CD4-positive, alpha-beta T cell treated with Interferon alpha-2 for 1 hour (primary cell): ENCODE results near the gene RTRAF.

Experiments used
- DNase-seq, 2 donors: peaks; one replicate each; pipeline ENCODE4 v3.0.0-alpha.2; 2020 to 2022

RTRAF gene

DNA sequence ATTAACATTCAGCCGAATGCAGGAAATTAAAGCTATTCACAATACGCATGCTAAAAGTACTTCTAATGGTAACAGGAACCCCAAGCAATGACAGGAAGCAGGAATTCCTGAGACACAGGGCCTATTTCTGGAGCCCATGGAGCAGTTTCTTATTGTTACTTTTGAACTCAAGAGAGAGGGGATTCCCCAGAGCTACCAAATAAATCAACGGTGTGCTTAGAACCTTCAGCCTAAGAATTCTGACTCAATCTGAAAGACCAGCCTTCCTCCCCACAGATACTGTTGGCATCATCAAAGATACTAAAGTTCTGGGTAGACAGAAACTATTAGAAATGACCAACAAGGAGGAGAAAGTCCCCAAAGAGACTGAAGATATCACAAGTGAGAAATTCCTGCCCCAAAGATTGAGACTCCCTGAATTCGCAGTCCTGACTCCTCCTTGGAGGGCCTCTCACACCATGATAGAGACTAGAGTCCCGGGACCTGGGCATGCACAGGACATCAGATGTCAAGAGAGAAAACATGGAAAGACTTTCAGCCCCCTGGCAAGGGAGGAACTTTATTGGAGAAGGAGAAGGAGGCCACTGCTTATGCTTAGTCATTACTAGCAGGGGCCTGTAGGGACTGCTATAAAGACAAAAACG is 32.7 kb downstream of the RTRAF start:
- DNase-seq = no peak

- DNase-seq = no peak
Measured at GRCh38 chr14:52023518-52023917, 34.2 kb downstream of the RTRAF start.

DNA sequence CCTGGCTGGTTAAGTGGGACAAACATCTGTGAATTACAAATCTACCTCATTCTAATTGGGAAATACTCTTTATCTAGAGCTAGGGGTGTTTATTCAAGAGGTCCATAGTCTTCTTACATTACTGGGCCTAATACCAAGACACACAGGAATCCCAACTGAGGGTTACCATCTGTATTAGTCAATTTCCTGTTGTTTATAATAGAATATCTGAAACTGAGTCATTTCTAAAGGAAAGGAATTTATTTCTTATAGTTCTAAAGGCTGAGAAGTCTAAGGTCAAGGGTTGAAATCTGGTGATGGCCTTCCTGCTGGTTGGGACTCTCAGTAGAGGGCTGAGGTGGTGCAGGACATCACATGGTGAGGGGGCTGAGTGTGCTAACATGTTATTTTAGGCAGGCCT is 36.0 kb downstream of the RTRAF start:
- DNase-seq = no peak

DNA sequence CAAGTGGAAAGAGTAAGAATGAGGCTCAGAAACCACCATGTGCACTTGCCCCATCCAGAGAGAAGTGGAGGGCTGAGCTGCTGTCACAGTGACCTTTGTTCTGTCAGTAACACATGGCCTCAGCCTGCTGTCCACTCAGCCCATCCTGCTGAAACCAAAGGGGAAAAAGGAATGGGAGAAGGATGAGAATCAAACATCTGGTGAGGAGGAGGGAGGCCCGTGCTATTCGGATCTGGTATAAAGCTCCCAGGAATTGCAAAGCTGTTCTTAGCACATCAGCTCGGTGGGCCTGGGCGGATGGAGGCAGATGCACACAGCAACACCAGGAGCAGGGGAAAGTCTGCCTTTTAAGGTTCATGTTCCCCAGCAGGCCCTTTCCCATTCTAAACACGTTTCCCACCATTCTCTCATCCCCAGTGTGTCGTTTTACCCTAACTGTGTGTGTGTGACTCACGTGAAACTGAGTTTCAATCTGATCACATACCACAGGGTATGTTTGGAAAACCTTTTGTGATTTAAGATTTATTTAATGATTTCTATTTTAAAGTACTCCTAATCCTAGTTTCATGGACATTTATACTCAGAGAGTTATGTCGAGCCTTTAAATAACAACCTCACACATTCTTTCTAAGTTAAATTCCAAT is 36.8 kb downstream of the RTRAF start:
- no peak for DNase-seq

GRCh38 chr14:52026901-52027300 is 37.6 kb downstream of the RTRAF start:
- DNase-seq = no peak

- no peak for DNase-seq
Measured at GRCh38 chr14:52029881-52030280, 40.5 kb downstream of the RTRAF start.

GRCh38 chr14:52031781-52032180 is 42.4 kb downstream of the RTRAF start:
- DNase-seq = no peak

GRCh38 chr14:52032204-52032801 is 43.0 kb downstream of the RTRAF start:
- DNase-seq = no peak

- no peak for DNase-seq
Measured at GRCh38 chr14:52033101-52033642, 43.8 kb downstream of the RTRAF start.

DNA sequence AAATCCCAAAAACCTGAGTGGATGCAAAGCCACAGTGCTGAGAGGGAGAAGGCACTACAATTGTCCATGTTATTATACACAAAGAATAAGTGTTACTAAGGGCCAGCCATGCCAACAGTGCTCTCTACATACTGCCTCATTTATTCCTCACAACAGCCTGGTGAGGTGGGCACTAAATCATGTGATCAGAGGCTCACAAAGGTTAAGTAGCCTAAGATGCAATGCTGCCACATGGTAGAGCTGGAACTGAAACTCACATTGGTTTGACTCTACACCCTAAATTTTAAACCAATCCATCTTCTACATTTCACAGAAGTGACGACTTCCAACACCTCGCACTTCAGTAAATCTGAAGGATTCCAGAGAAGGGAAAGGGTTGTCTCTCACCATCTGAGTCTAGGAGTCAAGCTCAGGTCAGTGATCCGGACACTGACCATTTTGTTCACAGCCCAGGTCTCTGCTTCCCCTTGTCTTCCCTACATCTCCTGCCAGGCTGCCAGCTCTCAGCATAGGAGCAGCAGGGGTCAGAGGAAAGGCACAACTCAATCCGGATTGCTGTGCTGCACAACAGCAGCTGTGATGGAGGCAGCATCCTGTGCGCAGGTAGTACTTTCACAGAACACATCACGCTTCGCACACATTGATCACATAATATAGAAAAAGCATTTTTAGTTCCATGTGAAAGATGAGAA is 49.9 kb downstream of the RTRAF start:
- DNase-seq = no peak

- no peak for DNase-seq
Measured at GRCh38 chr14:52040598-52040997, 51.3 kb downstream of the RTRAF start.

DNA sequence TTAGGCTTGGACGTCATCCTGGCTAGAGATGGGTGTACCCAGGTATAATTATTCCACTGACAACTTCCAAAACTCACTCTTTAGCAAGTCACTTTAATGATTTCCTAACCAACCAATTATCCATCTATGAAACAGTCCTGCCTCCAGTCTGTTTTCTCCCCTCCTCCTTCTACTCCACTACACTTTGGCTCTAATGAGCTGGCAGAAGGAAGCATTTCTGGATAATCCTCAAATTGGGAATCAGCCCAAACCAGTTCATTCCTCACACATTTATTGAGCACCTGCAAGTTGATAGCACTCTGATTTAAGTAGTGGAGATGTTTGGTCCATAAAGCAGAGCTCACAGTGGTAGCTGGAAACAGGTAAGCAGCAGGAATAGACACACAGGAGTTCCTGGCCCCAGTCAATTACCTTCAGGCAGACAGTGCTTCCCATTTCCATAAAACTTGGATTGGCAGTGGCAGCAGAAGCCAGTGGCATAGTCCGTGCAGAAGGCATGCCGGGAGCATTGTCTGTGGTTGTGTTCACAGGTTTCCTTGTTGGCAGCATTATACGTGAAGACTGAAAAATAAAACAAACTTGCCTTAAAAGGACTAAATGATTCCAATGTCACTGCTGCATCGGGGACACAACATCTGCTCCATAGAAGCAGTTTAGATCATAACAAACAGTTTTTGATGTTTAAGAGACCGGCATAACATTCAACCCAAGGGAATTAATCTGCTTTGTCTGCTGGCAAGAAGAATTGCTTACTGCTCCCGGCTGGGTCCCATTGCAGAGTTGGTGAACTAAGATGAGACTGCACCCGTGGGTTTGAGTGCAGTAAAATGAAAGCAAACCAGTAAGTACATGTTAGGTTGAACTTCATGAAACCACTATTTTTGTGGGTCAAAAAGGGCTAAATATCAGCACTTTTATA is 53.3 kb downstream of the RTRAF start:
- DNase-seq = no peak

- DNase-seq = peak in 1 of 2 donors; percentile 55
Measured at GRCh38 chr14:52043690-52044089, 54.3 kb downstream of the RTRAF start.

DNA sequence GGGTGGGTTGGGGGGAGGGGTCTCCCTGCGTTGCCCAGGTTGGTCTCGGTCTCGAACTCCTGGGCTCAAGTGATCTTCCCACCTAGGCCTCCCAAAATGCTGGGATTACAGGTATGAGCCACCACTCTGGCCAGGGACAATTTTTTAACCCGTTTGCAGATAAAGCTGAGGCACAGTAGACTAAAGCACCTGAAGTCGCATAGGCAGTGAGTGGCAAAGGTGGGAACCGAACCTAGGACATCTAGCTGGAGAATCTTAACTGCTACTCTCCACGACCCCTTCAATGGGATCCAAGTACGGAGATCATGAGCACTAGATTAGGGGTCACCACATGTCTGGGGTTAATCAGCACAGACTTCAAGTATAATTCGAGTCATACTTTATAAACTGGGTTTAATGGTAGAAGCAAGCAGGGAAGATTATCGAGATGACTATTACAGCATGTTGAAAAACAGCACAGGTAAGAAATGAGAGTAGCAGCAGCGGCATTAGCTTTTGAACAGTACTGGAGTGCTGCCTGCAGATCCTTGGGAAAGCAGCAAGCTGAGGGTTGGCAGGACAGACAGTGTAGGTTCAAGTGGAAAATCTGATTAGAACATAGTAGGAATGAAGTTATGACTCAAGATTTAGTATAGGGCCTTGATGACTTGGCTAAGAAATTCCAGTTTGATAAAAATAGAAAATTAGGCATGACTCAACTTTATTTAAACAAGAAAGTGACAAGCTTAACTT is 55.6 kb downstream of the RTRAF start:
- DNase-seq = no peak

- DNase-seq = no peak
Measured at GRCh38 chr14:52046376-52046917, 57.1 kb downstream of the RTRAF start.

DNA sequence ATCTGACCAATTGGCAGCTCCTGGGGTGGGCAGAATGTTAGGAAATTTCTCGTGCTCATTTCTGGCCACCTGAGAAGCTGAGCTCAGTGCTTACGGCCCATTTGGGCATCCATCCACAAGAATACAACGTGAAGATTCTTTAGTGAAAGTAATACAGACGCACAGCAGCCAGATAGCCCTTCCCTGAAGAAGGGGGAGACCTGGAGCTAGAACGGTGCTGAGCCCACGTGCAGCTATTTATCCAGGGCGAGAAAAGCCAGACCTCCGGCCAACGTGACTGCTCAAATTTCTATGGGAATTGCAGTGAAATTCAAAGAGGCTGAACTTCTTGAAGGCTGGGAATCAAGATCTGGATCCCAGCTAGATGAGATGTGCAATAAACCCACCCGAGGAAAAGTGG is 58.8 kb downstream of the RTRAF start:
- DNase-seq = no peak

DNA sequence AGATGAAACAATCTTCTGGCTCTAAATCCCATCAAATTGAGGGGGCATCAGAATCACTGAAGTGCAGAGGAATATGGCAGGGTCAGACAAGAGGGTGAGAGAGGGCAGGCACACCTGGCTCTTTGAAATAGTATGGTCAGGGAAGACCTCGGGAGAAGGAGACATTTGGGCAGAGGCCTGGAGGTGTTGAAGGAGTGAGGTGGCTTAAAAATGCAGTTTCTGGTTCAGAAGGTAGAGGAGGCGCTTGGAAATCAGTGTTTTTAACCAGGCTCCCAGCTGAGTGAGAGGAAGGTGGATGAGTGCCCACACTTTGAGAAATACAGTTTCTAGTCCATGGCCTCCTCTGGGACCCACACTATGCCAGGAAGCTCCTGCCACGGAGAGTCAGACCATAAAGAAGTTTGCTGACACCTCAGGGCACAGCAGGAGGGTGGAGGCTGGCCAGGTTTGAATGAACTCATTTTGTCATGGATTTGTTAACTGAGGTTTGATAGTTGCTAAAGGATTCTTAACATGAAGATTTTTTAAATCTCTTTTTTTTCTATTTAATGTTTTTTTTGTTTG is 59.4 kb downstream of the RTRAF start:
- DNase-seq = no peak

DNA sequence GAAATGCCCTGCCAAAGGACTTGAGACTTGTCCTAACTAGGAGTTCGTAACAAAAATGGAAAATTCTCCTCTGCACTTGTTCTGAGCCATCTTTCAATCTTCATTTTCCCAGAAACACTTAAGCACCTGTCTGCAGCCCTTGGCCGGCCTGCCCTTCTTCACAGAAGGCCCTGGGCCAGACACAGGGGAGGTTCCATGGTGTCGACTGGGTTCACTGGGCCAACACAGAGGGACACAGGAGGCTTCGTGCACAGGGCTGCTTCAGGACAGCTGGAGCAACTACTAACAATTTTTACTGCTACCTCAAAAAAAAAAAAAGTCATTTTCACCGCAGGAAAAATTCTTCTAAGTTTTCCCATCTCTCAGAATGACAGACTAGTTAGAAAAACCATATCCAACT is 59.9 kb downstream of the RTRAF start:
- no peak for DNase-seq

- DNase-seq = no peak
Measured at GRCh38 chr14:52049721-52050588, 60.6 kb downstream of the RTRAF start.

DNA sequence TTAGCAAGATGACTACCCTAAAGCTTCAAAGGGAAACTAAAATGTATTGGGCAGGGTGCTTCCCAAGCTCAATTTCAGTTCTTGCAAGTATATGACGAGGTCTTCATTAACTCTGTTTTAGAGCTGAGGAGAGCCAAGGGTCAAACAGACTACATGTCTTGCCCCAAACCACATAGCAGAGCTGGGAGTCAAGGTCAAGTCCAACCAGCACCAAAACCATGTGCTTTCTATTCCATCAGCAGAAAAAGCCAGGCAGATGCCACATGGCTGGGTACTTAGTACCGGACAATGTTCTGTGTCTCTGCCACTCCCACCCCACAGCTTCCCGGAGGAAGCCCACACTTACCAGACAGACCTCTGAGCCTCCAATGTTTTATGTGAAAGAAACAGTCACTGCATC is 61.9 kb downstream of the RTRAF start:
- DNase-seq = no peak
